Measurements from ENCODE around the gene PACSIN1. TPM values are rescaled to one million over a fixed set of nuclear protein-coding genes. Genes with fewer than 3 reads are reported as not detected.

The PACSIN1 gene
- total and polyA plus RNA-seq, 10 of the 15 experiments (the other 5 are each of a cell fraction or from before 2014, with no cell fraction given): 0.50 to 9.4 (median 2.8) TPM

DNA sequence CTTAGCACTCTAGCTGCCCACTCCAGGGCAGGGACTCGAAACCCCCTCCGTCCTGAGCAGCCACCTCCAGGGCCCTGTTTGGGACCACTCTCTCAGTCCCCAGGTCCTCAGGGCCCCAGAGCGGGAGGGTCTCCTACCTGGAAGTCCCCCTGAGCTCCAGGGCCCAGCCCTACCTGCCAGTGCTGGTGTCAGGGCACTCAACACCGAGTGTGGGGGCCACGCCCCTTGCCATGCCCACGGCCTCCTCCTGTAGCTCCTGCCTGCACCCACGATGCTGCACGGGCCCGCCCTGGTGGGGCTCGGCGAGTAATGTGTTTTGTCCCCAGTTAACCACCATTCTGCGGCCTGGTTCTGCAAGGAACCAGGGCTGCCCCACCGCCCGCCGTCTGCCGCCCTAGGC, 68.8 kb downstream of the PACSIN1 start (continued):
- TF ChIP-seq ZBTB40 (IDR thresholded peaks at IDR 0.05; ENCODE audit: borderline replicate concordance) (no peak), NR2C1 (IDR thresholded peaks at IDR 0.05) (no peak)

DNA sequence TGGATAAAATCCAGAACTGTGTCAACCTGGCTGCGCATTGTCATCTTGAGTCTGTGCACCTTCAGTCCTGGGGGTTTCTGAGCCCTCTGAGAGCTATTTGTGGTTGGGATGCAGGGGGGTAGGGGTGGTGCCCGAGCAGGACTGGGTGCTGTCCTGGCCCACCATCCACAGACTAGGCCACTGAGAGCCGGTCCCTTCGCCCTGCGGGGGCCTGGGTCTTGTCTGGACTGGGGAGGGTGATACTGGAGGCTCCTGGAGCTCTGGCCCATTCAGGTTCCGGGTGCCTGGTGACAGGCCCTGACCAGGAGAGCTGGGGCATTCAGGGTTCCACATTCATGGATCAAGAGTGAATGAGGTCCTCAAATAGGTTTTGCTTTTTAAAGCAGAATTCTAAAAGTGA, 69.3 kb downstream of the PACSIN1 start:
- Histone ChIP-seq H3K4me1 (ENCODE audit: control insufficient read depth, insufficient read depth, low read length) (no peaks in the 10 kb centered on the region), H3K27ac (ENCODE audit: control insufficient read depth, insufficient read depth) (no peak overlapping the region), H3K36me3 (ENCODE audit: control insufficient read depth in 2 of 2, insufficient read depth in 2 of 2, low read length in 1 of 2) (no peaks in the 10 kb centered on the region), H2AFZ (ENCODE audit: control insufficient read depth, low read depth, low read length) (no peak overlapping the region), H3K27me3 (replicated peaks in 1 of 2; ENCODE audit: control insufficient read depth in 2 of 2, insufficient read depth in 2 of 2, low read length in 1 of 2) (no peaks in the 10 kb centered on the region; a peak in 1 of 4 replicates), H3K79me2 (ENCODE audit: control insufficient read depth, insufficient read depth, low read length) (no peaks in the 10 kb centered on the region), H3K9ac (ENCODE audit: control insufficient read depth, insufficient read depth, low read length) (no peak overlapping the region), H3K4me3 (no peak overlapping the region), H4K20me1 (ENCODE audit: control insufficient read depth, insufficient read depth) (no peaks in the 10 kb centered on the region), H3K4me2 (ENCODE audit: control insufficient read depth, insufficient read depth) (no peak overlapping the region), H3K9me3 (replicated peaks; ENCODE audit: control insufficient read depth, insufficient read depth, low read length) (no peaks in the 10 kb centered on the region)
- in situ Hi-C loops (cut with MboI) (no loop called here), intact Hi-C loops (cut with micrococcal nuclease; ENCODE audit: unreplicated experiment) (no loop called here)
- SMC1A ChIA-PET (ENCODE audit: uncharacterized antibody, unreplicated experiment): no interaction called here
- BruUV-seq (replicated peaks): no TSS peak
- POLR2A ChIA-PET: interaction anchor here (0.9 kb wide), 1 partner anchor 12 kb away, joined by 3 read pairs; no protein-coding TSS in a partner anchor
- FAIRE-seq (no peak), ATAC-seq (no peak), DNase-seq (ENCODE audit: low read depth, low spot score) (no peak)
- RAD21 ChIA-PET (ENCODE audit: unreplicated experiment): interaction anchor here (1.2 kb wide), 1 partner anchor 75 kb away, joined by 6 read pairs; no protein-coding TSS in a partner anchor
- 60% methylated on average over 6 of the region's 6 CpGs for WGBS (ENCODE audit: insufficient coverage, insufficient replicate concordance, low lambda C conversion rate, missing lambda C conversion rate)
- TF ChIP-seq MTA2 (IDR thresholded peaks at IDR 0.05; ENCODE audit: low read depth): no peak
- TF ChIP-seq EZH2 (IDR thresholded peaks at IDR 0.05; ENCODE audit: borderline replicate concordance, control insufficient read depth, low read depth, low read length): no peak
- no peak for TF ChIP-seq LARP7 (IDR thresholded peaks at IDR 0.05)
- no peak for TF ChIP-seq YBX1 (IDR thresholded peaks at IDR 0.05)
- no peak for TF ChIP-seq POLR2AphosphoS5 (IDR thresholded peaks at IDR 0.05; ENCODE audit: low read length)
- CTCF ChIA-PET: interaction anchor here (0.5 kb wide), 1 partner anchor 367 kb away, joined by 5 read pairs; no protein-coding TSS in a partner anchor

Data from GM12878 (cell line).